H1 (cell line): Measurements from ENCODE around the gene VOPP1. TPM values are rescaled to one million over a fixed set of nuclear protein-coding genes. Genes with fewer than 3 reads are reported as not detected.

Source experiments
- CTCF ChIA-PET: fragments of 300-600 bp; sonication (Branson Sonifier 250); formaldehyde crosslinking; loops from one replicate; lab custom pipeline; 2021; ENCODE audit not compliant: partially characterized antibody; lab: Charles Lee
- POLR2A ChIA-PET: fragments of 300-600 bp; sonication (Branson Sonifier 250); formaldehyde crosslinking; loops from one replicate; lab custom pipeline; 2021; ENCODE audit warnings: inconsistent platforms; ENCODE audit not compliant: partially characterized antibody; lab: Charles Lee
- DNase-seq, 2 experiments: peaks; one replicate each; pipeline versions ENCODE4 v3.0.0 to v3.0.0-alpha.2; 2010 to 2022; ENCODE audit warnings: low spot score in 2 of 2, low read depth in 1 of 2, mixed read lengths in 1 of 2
- FAIRE-seq: peaks from 2 replicates; lab custom pipeline; 2011; peaks lifted over from hg19 to GRCh38; lab: Jason Lieb, UNC
- H2AFZ ChIP-seq: 2 replicates; pipeline ENCODE4 v1.8.1; 2012; ENCODE audit warnings: low read length, inconsistent platforms
- H2AK5ac ChIP-seq: 2 replicates; pipeline ENCODE4 v1.6.1; 2013; ENCODE audit warnings: low read depth, low read length
- H2BK120ac ChIP-seq: replicated peaks from 2 replicates; pipeline ENCODE3; 2013; ENCODE audit warnings: low read depth, low read length, inconsistent platforms
- H2BK12ac ChIP-seq: 2 replicates; pipeline ENCODE4 v1.6.1; 2013; ENCODE audit warnings: low read depth, low read length
- H2BK15ac ChIP-seq: 2 replicates; pipeline ENCODE4 v1.6.1; 2013; ENCODE audit warnings: low read length
- H2BK20ac ChIP-seq: 2 replicates; pipeline ENCODE4 v1.6.1; 2013; ENCODE audit warnings: low read length
- H2BK5ac ChIP-seq: 2 replicates; pipeline ENCODE4 v1.6.1; 2013; ENCODE audit warnings: low read depth, low read length
- H3K14ac ChIP-seq: 2 replicates; pipeline ENCODE4 v1.6.1; 2013; ENCODE audit warnings: inconsistent platforms; ENCODE audit not compliant: insufficient read length
- H3K18ac ChIP-seq: 2 replicates; pipeline ENCODE4 v1.6.1; 2013; ENCODE audit warnings: low read length; ENCODE audit errors: extremely low read depth
- H3K23ac ChIP-seq: 2 replicates; pipeline ENCODE4 v1.6.1; 2013; ENCODE audit warnings: inconsistent platforms; ENCODE audit not compliant: insufficient read length
- H3K23me2 ChIP-seq: 2 replicates; pipeline ENCODE4 v1.6.1; 2013; ENCODE audit warnings: low read depth, low read length
- H3K27ac ChIP-seq: 2 replicates; pipeline ENCODE4 v1.6.1; 2011; ENCODE audit warnings: low read depth, low read length, inconsistent platforms
- H3K27me3 ChIP-seq, 4 experiments: replicated peaks in 1 of 4; 1 replicate in 1 of 4; 2 replicates in 3 of 4; pipeline versions ENCODE4 v1.6.1 to v1.8.1; 2011 to 2013; ENCODE audit warnings: low read length in 3 of 4, mild to moderate bottlenecking in 3 of 4, inconsistent platforms in 2 of 4, mixed read lengths in 2 of 4, moderate library complexity in 1 of 4; ENCODE audit not compliant: control insufficient read depth in 3 of 4, insufficient read depth in 3 of 4; ENCODE audit errors: extremely low read depth in 1 of 4
- H3K36me3 ChIP-seq, 4 experiments: 2 replicates each; pipeline versions ENCODE4 v1.6.1 to v1.8.1; 2011 to 2013; ENCODE audit warnings: mild to moderate bottlenecking in 4 of 4, low read length in 3 of 4, moderate library complexity in 2 of 4, control low read depth in 1 of 4, inconsistent platforms in 1 of 4; ENCODE audit not compliant: insufficient read depth in 4 of 4, control insufficient read depth in 2 of 4
- H3K4ac ChIP-seq: replicated peaks from 2 replicates; pipeline ENCODE3; 2013; ENCODE audit warnings: low read length, low read depth, mixed read lengths, inconsistent platforms; ENCODE audit not compliant: insufficient read length
- H3K4me1 ChIP-seq, 4 experiments: replicated peaks in 1 of 4; 1 replicate in 1 of 4; 2 replicates in 3 of 4; pipeline versions ENCODE4 v1.6.1 to v1.8.1; 2011 to 2013; ENCODE audit warnings: low read length in 3 of 4, inconsistent platforms in 2 of 4, mixed read lengths in 1 of 4; ENCODE audit not compliant: insufficient read depth in 4 of 4, control insufficient read depth in 3 of 4
- H3K4me2 ChIP-seq, 2 experiments: 2 replicates each; pipeline versions ENCODE4 v1.6.1 to v1.8.1; 2011 to 2013; ENCODE audit warnings: low read depth in 2 of 2, low read length in 2 of 2, control low read depth in 1 of 2, inconsistent platforms in 1 of 2, mild to moderate bottlenecking in 1 of 2; ENCODE audit not compliant: insufficient read depth in 1 of 2
- H3K4me3 ChIP-seq, 4 experiments: fragments of 200-600, 300-600 bp in 1 of 4; sonication (generic), shearing (Covaris generic), sonication (Bioruptor Twin) in 1 of 4; 2 replicates each; pipeline versions ENCODE4 v1.5.1 to v1.8.1; 2011 to 2016; ENCODE audit warnings: low read length in 4 of 4, low read depth in 3 of 4, control low read depth in 2 of 4, inconsistent platforms in 2 of 4, mild to moderate bottlenecking in 2 of 4, mixed read lengths in 1 of 4, moderate library complexity in 1 of 4; ENCODE audit not compliant: insufficient read depth in 2 of 4; ENCODE audit errors: extremely low read depth in 1 of 4
- H3K56ac ChIP-seq: replicated peaks from 2 replicates; pipeline ENCODE3; 2013; ENCODE audit warnings: low read depth, mild to moderate bottlenecking, mixed read lengths, low read length, inconsistent platforms; ENCODE audit not compliant: insufficient read length
- H3K79me1 ChIP-seq: 2 replicates; pipeline ENCODE4 v1.6.1; 2013; ENCODE audit warnings: low read depth, low read length, control low read depth
- H3K79me2 ChIP-seq, 2 experiments: 2 replicates each; pipeline versions ENCODE4 v1.6.1 to v1.8.1; 2012 to 2013; ENCODE audit warnings: low read length in 2 of 2, mild to moderate bottlenecking in 2 of 2, inconsistent platforms in 1 of 2; ENCODE audit not compliant: insufficient read depth in 2 of 2, control insufficient read depth in 1 of 2
- H3K9ac ChIP-seq, 4 experiments: replicated peaks in 1 of 4; 1 replicate in 1 of 4; 2 replicates in 3 of 4; pipeline versions ENCODE4 v1.6.1 to v1.8.1; 2011 to 2013; ENCODE audit warnings: low read depth in 3 of 4, low read length in 3 of 4, control low read depth in 2 of 4, mild to moderate bottlenecking in 2 of 4, moderate library complexity in 2 of 4, inconsistent platforms in 1 of 4; ENCODE audit errors: extremely low read depth in 1 of 4
- H3K9me3 ChIP-seq, 2 experiments: 2 replicates each; pipeline versions ENCODE4 v1.6.1 to v1.8.1; 2012 to 2013; ENCODE audit warnings: mild to moderate bottlenecking in 2 of 2, moderate library complexity in 2 of 2, control low read depth in 1 of 2, inconsistent platforms in 1 of 2, low read depth in 1 of 2, low read length in 1 of 2, mixed read lengths in 1 of 2; ENCODE audit not compliant: insufficient read depth in 2 of 2
- H4K20me1 ChIP-seq, 2 experiments: replicated peaks in 1 of 2; 2 replicates each; pipeline versions ENCODE3 to v1.8.1; 2011 to 2013; ENCODE audit warnings: inconsistent platforms in 2 of 2, low read length in 2 of 2, mild to moderate bottlenecking in 1 of 2; ENCODE audit not compliant: insufficient read depth in 2 of 2, control insufficient read depth in 1 of 2
- H4K5ac ChIP-seq: 2 replicates; pipeline ENCODE4 v1.6.1; 2013; ENCODE audit warnings: low read length, low read depth, mixed read lengths, inconsistent platforms; ENCODE audit not compliant: insufficient read length
- H4K8ac ChIP-seq: 2 replicates; pipeline ENCODE4 v1.8.0; 2013; ENCODE audit warnings: mild to moderate bottlenecking, moderate library complexity, low read length, inconsistent platforms; ENCODE audit not compliant: insufficient read depth; ENCODE audit errors: extremely low read depth
- H4K91ac ChIP-seq: replicated peaks from 2 replicates; pipeline ENCODE3; 2013; ENCODE audit warnings: low read length, mixed read lengths, inconsistent platforms; ENCODE audit not compliant: insufficient read length
- CBX8 ChIP-seq: fragments of 300-800, 300-1000 bp; sonication (generic); IDR thresholded peaks from 2 replicates; pipeline ENCODE4 v1.7.1; 2016; ENCODE audit warnings: low read depth, low read length, borderline replicate concordance
- HDAC2 ChIP-seq, 2 experiments: fragments of 300-600 bp in 1 of 2; sonication (generic) in 1 of 2; IDR thresholded peaks; 2 replicates each; pipeline ENCODE4 v1.6.1; 2011 to 2012; ENCODE audit warnings: low read depth in 2 of 2, low read length in 2 of 2, mild to moderate bottlenecking in 2 of 2, moderate library complexity in 2 of 2, borderline replicate concordance in 1 of 2, inconsistent platforms in 1 of 2
- JUND ChIP-seq: IDR thresholded peaks from 2 replicates; pipeline ENCODE4 v1.6.1; 2011; ENCODE audit warnings: mild to moderate bottlenecking, improper control_type of control experiment, low read length
- PHF8 ChIP-seq: fragments of 200-600 bp; sonication (generic); conservative IDR thresholded peaks from 2 replicates; pipeline ENCODE4 v1.7.1; 2012; ENCODE audit warnings: low read depth, mild to moderate bottlenecking, inconsistent platforms, low read length, moderate library complexity
- POLR2AphosphoS5 ChIP-seq: IDR thresholded peaks from 2 replicates; pipeline ENCODE4 v1.6.1; 2011; ENCODE audit warnings: low read depth, low read length
- RBBP5 ChIP-seq: IDR thresholded peaks from 2 replicates; pipeline ENCODE4 v1.7.1; 2012; ENCODE audit warnings: low read depth, mild to moderate bottlenecking, inconsistent platforms, low read length, moderate library complexity, borderline replicate concordance
- SAP30 ChIP-seq: fragments of 300-600 bp; sonication (generic); IDR thresholded peaks from 2 replicates; pipeline ENCODE4 v1.7.1; 2012; ENCODE audit warnings: low read length, moderate library complexity, mild to moderate bottlenecking, inconsistent platforms; ENCODE audit not compliant: insufficient read depth, insufficient replicate concordance
- SIX5 ChIP-seq: IDR thresholded peaks from 2 replicates; pipeline ENCODE4 v1.6.1; 2011; ENCODE audit warnings: mild to moderate bottlenecking, low read depth, low read length
- TEAD4 ChIP-seq: IDR thresholded peaks from 2 replicates; pipeline ENCODE4 v1.6.1; 2012; ENCODE audit warnings: low read depth, low read length, inconsistent platforms, mixed read lengths
- WGBS, 2 experiments: shearing (Covaris generic) in 1 of 2; methylation state at CpG; one replicate each; pipeline versions ENCODE4 v1.1.6 to v1.1.7; 2013 to 2015; ENCODE audit warnings: low lambda C conversion rate in 2 of 2, mixed read lengths in 2 of 2, inconsistent platforms in 1 of 2, low coverage in 1 of 2, missing lambda C conversion rate in 1 of 2; ENCODE audit not compliant: insufficient replicate concordance in 2 of 2, insufficient coverage in 1 of 2, insufficient read length in 1 of 2; ENCODE audit errors: extremely low coverage in 1 of 2, missing lambda C conversion rate in 1 of 2; 5-methylcytosine and 5-hydroxymethylcytosine counted together
- polyA plus RNA-seq, 7 experiments: library from polyadenylated mRNA; depleted of rRNA in 3 of 7; stranded (reverse) in 5 of 7; unstranded in 2 of 7; fragments of >200 nt in 5 of 7; fragments of 200-250 nt in 2 of 7; gene quantifications; 1 replicate in 5 of 7; 2 replicates in 1 of 7; 4 replicates in 1 of 7; pipeline versions ENCODE4 v1.2.1 to v1.2.3, GENCODE V29; 2011 to 2013; ENCODE audit warnings: missing spikeins in 2 of 7, mixed read lengths in 2 of 7
- total RNA-seq: library from RNA; stranded (reverse); fragmentation: NEBNext Ultra II Directional; extraction: Animal tissue kit (Norgen Biotek cat#: 25700); gene quantifications from 2 replicates; pipeline ENCODE4 v1.2.1, GENCODE V29; 2021
- TF ChIP-seq, protein P1 (sequence below): IDR thresholded peaks from 2 replicates; pipeline ENCODE4 v1.6.1; 2012; ENCODE audit warnings: low read length, inconsistent platforms

Gene VOPP1
- total and polyA plus RNA-seq, 2 of the 8 experiments (the other 6 are each of a cell fraction or from before 2014, with no cell fraction given): 44.7 to 83.0 TPM

DNA sequence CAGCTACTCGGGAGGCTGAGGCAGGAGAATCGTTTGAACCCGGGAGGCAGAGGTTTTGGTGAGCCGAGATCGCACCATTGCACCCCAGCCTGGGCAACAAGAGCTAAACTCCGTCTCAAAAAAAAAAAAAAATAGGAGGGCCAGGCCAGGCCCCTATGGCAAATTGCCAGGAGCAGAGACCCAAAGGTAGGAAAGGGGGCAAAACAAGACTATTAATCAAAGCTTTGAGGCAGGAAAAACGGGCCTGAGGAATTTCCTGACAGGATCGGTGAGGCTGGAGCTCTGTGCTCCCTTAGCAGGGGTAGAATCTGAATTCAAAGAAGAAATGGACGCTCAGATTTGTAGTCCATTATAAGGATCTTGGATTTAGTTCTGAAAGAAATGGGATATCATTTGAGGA is 2.8 kb upstream of the VOPP1 start:
- Histone ChIP-seq H2AFZ (no peak overlapping the region), H4K20me1 (no peaks in the 10 kb centered on the region), H3K23me2 (peaks cover 12% of the 10 kb centered on the region), H4K5ac (no peak overlapping the region), H3K56ac (no peak overlapping the region), H2BK5ac (no peak overlapping the region), H3K9me3 (no peaks in the 10 kb centered on the region), H3K79me2 (peaks cover 0 to 14% of the 10 kb centered on the region in 2 experiments; a peak in 2 of 4 replicates), H4K8ac (no peak overlapping the region), H3K36me3 (no peaks in the 10 kb centered on the region), H3K27ac (no peak overlapping the region), H3K27me3 (peaks cover 0 to 5% (median 0%) of the 10 kb centered on the region in 4 experiments; a peak in 2 of 7 replicates), H2BK20ac (no peak overlapping the region), H2BK15ac (no peak overlapping the region), H3K4ac (no peak overlapping the region), H2AK5ac (no peak overlapping the region), H4K91ac (no peak overlapping the region), H3K4me1 (peaks cover 0 to 16% (median 9%) of the 10 kb centered on the region in 4 experiments; a peak in 4 of 7 replicates), H2BK12ac (no peak overlapping the region), H3K23ac (no peak overlapping the region), H3K18ac (no peak overlapping the region), H3K4me3 (no peak overlapping the region), H3K9ac (no peak overlapping the region), H2BK120ac (no peak overlapping the region), H3K14ac (no peak overlapping the region), H3K79me1 (no peaks in the 10 kb centered on the region), H3K4me2 (no peak overlapping the region)
- no peak for TF ChIP-seq CBX8
- TF ChIP-seq HDAC2 (IDR thresholded peaks at IDR 0.05; ENCODE audit: borderline replicate concordance in 1 of 2, low read depth in 2 of 2, low read length in 2 of 2): no peak
- no peak for TF ChIP-seq TEAD4
- no peak for TF ChIP-seq POLR2AphosphoS5
- no peak for TF ChIP-seq JUND
- TF ChIP-seq RBBP5: no peak
- no peak for TF ChIP-seq PHF8
- TF ChIP-seq SAP30: no peak
- TF ChIP-seq, protein P1, sequence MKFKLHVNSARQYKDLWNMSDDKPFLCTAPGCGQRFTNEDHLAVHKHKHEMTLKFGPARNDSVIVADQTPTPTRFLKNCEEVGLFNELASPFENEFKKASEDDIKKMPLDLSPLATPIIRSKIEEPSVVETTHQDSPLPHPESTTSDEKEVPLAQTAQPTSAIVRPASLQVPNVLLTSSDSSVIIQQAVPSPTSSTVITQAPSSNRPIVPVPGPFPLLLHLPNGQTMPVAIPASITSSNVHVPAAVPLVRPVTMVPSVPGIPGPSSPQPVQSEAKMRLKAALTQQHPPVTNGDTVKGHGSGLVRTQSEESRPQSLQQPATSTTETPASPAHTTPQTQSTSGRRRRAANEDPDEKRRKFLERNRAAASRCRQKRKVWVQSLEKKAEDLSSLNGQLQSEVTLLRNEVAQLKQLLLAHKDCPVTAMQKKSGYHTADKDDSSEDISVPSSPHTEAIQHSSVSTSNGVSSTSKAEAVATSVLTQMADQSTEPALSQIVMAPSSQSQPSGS: no peak
- no peak for TF ChIP-seq SIX5
- no peak for DNase-seq
- FAIRE-seq: no peak
- ChIA-PET POLR2A (no interaction called here), CTCF (interaction anchor here (1.3 kb wide), 1 partner anchor 18 kb away, joined by 6 read pairs; no protein-coding TSS in a partner anchor)
- WGBS, 2 experiments: 92% methylated on average over 9 of the region's 9 CpGs; no CpG with 5 or more reads in 1 of the 2 experiments
